Islet of Langerhans (tissue), 1 donor: Measurements from ENCODE around the gene FAT4.

Source experiments
- FAIRE-seq: peaks from one replicate; lab custom pipeline; 2011; peaks lifted over from hg19 to GRCh38; lab: Jason Lieb, UNC

The FAT4 gene

DNA sequence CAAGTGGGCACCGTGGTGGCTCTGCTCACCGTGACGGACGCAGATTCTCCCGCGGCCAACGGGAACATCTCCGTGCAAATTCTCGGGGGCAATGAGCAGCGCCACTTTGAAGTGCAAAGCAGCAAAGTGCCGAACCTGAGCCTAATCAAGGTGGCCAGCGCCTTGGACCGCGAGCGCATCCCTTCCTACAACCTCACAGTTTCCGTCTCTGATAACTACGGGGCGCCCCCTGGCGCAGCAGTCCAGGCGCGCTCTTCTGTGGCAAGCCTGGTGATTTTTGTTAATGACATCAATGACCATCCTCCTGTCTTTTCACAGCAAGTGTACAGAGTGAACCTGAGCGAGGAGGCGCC lies 2.7 kb downstream of the FAT4 start:
- FAIRE-seq: no peak

DNA sequence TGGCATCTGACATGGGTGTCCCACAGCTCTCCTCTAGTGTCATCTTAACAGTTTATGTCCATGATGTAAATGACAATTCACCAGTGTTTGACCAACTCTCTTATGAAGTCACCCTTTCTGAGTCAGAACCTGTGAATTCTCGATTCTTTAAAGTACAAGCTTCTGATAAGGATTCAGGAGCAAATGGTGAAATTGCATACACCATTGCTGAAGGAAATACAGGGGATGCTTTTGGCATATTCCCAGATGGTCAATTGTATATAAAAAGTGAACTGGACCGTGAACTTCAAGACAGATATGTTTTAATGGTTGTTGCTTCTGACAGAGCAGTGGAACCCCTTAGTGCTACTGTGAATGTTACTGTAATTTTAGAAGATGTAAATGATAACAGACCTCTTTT lies 4.6 kb downstream of the FAT4 start:
- no peak for FAIRE-seq

GRCh38 chr4:125321709-125322365 lies 7.1 kb downstream of the FAT4 start:
- no peak for FAIRE-seq

GRCh38 chr4:125322366-125322730 lies 7.6 kb downstream of the FAT4 start:
- no peak for FAIRE-seq

DNA sequence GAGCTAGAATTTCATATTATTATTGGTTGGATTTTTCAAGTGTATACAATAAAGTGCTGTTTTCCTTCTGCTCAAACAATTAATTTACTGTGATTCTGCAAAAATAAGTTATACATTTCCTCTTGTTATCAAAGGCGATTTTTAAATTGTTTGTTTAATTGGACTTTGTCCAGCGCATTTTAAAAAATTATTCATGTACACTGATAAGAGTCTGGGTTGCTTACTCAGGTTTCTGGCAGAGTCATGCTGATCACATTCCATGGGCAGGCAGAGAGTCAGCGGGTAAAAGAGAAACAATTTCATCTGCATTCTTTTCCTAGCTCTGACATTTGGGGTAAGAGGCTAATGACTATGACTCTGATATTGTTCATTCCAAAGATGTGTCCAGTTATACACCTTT lies 8.9 kb downstream of the FAT4 start:
- no peak for FAIRE-seq

DNA sequence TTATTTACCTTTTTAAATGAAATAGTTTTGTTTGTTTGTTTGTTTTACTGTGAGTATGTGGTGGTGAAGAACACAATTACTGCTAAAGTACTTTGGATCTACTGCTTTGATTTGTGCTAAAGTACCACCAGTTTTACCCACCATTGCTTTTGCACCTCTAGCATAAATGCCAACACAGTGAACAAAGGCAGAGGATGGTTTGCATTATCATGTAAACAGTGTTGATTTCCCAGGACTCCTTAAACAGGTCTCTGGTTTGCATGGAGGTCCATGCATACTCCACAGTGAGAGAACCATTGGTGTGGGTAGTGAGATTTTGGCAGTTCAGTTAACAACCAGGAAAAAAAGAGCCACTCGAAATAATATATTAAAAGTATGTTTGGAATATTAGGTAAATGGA lies 11.0 kb downstream of the FAT4 start:
- FAIRE-seq: no peak

GRCh38 chr4:125331116-125331515 lies 16.4 kb downstream of the FAT4 start:
- FAIRE-seq: no peak

DNA sequence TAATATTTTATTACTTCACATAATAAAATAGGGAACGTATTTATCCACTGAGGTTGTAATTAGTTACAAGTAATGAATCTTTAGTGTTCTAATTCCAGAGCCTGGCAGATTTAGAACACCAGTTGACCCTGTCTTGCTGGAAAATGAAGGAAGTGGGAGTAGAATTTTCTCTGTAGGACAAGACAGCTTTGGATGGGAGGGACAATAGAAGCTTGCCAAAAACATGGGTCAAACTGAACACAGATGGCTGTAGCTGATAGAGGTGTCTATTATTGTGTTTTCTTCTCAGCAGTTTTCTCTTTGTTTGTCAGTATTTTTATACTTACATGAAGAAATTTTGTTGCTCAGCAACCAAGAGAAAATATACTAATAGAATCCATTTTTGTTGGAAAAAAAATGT lies 20.2 kb downstream of the FAT4 start:
- no peak for FAIRE-seq

GRCh38 chr4:125338814-125339213 lies 24.1 kb downstream of the FAT4 start:
- FAIRE-seq: no peak

DNA sequence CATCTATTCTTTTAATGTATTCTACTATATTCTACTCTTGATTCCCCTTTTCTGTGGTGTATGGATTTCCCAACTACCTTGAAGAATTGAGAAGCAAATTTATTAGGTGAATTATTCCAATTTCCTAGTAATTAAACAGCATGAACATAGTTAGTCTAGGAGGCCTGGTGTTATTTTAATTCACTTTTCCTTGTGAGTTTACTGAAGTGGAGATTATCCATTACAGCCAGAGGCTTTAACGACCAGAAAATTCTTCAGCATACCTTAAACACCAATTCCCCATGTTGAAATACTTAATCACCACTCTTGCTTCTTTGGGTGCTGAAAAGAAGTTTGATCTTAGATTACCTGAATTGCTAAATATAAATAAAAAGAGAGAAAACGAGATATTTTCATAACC lies 29.4 kb downstream of the FAT4 start:
- FAIRE-seq: no peak

- no peak for FAIRE-seq
These were observed 31.9 kb downstream of the FAT4 start for GRCh38 chr4:125346616-125347015.

GRCh38 chr4:125350470-125351135 lies 35.8 kb downstream of the FAT4 start:
- FAIRE-seq: no peak

DNA sequence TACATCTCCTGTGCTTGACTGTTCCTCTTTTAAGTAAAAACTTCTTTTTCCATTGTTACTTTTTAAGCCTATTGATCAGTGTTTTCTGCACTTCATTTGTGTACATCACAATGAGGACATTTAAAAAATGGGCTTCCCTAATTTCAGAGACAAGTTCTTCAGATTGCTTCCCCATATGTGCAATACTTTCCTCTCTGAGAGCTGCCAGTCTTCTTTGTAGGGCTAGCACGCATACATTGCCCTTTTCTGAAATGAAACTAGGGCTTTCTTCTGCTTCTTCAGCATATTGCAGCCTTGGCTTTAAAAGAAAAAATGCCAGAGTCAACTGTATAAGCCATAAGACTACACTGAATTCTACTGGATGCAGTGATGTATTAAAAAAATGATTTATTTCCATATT lies 37.8 kb downstream of the FAT4 start:
- no peak for FAIRE-seq

DNA sequence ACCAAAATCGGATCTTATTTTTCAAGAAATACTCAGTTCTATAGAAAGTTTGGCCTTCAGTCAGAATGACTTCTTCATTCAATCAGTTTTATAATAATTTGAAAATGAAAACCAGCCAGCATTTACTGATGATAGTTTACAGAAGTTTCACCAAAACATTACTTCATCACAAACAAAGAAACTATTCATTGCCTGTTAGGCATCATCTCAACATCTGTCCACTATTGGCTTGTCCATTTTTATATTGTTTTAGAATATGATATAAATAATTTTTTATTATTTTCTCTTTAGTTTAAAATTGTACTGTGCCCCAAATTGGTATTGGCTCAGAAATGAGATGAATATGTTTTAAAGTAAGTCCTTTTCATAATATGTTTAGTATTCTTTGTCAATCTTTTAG lies 38.4 kb downstream of the FAT4 start:
- no peak for FAIRE-seq

DNA sequence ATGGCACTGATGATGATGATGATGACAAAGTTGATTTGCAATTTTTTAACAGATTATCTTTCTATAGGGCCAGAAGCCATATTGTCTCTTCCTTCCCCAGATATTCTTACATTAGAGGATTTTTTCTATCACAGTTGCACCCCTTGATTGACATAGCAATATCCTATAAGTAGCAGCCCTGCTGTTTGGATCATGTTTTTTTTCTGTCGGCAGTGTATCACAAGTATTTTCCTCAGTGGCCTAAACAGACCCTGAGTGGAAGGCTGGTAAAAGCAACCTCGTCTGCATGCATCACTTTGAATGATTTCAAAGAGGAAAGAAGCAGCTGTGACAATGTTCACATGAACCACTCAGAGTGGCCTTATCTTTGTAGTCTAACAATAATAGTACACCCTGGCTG lies 41.0 kb downstream of the FAT4 start:
- no peak for FAIRE-seq

GRCh38 chr4:125357675-125358074 lies 42.9 kb downstream of the FAT4 start:
- FAIRE-seq: no peak

GRCh38 chr4:125358453-125358852 lies 43.7 kb downstream of the FAT4 start:
- no peak for FAIRE-seq

GRCh38 chr4:125359363-125359762 lies 44.6 kb downstream of the FAT4 start:
- no peak for FAIRE-seq

DNA sequence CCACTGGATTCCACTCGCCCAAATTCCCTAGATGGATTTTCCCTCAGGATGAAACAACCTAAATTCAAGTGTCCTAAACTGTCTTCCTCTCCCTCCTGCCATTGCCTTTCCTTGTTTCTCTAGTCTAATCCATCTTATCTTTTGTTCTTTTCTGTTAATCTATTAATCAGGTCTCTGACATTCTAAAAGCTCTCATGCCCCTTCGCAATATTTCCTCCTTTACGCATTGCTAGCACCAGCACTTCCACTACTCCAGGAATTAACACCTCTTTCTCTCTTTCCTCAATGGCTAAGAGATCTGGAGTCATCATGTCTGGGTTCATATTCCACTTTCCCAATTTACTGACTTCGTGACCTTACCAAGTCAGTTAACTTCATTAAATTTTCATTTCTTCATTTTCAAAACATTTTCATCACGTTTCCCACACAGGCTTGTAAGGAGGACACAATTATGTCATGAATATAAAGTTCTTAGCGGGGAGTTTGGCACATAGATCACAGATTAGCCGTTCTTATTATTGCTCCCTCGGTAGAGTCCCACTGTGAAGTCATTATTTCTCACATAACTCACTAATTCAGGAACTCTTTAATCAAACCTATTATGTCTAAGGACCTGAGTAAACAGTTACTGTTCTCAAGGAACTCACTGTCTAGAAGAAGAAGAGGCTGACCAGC lies 45.3 kb downstream of the FAT4 start:
- FAIRE-seq: no peak

DNA sequence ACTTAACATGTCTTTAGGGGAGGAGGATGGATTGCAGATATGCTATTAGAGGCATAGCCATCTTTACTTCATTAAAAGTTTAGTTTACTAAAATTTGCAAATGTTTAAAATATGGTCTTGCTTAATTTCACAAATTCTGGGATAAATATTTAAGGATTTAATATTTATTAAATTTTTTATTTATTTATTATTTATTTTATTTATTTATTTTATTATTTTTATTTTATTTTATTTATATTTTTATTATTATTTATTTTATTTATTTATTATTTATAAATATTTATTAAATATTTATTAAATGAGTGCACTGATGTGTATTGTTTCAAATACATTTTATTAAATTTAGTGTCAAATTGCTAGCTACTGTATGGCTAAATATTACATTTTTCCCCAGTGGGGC lies 46.0 kb downstream of the FAT4 start:
- FAIRE-seq: no peak
